NCI-H82 (cell line): ENCODE results near the gene SUMO4.
A peak's percentile ranks its signal among the peaks of the same experiment; 100 is the strongest.

Experiments
- DNase-seq: peaks from one replicate; lab custom pipeline; 2025; lab: John Stamatoyannopoulos, UW

Gene SUMO4

DNA sequence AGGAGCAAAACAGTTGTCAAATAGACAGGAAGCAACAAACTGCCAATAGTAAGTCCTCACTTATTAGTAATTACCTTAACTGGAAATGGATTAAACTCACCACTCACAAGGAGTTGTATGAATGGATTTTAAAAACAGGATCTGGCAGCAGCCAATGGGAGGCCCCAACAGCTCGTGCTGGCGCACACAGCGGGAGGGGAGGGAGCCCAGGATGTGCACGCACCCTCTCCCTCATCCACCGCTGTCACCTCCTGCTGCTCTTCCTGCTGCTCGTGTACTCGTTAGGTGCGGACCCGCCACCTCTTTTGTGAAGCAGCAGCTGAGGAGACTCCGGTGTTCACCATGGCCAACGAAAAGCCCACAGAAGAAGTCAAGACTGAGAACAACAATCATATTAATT lies at the start of gene SUMO4:
Gene SUMO4 (plus strand): TSS at position 213 of the 400 bp plus-strand sequence. CDS start 130 bp downstream, at position 343.
- no peak for DNase-seq

DNA sequence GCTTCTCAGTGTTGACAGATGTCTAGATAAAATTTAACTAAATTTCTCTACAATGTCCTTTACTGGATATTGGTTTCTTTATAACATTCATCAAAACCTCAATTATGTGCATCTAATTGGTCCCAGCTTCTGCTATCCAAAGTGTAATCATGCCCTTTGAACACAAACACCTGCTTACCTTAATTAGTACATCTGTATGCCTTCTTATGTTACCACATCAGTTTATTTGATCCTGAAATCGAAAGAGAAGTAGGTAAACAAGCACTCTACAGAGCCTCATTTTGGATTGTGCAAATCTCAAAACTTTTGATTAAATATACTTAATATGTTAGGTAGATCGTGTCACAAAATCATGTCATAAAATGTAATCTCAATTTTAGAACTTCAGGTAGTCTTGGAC lies 46.1 kb upstream of the SUMO4 start:
- DNase-seq: no peak

DNA sequence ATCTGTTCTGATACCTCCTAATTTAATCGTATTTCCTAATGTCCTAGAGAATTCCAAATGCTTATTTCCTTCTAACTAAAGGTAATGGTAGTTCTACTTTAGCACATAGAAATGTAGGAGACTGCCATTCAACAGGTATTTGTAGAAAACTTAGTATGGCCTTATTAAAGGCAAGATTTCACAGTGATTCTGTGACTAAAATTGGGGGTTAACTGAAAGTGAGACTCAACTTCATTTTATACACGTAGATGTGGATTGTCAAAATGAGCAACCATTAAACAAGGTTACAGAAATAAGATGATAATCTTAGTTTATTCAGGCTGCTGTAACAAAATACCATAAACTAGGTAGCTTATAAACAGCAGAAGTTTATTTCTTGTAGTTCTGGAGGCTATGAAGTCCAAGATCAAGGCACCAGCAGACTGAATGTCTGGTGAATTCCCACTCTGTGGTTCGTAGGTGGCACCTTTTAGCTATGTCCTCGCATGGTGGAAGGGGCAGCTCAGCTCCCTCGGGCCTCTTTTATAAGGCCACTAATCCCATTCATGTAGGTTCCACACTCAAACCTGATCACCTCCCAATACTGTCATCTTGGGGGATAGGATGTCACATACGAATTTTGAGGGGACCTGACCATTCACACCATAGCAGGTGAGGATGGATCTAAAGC lies 43.8 kb upstream of the SUMO4 start:
- DNase-seq: no peak

DNA sequence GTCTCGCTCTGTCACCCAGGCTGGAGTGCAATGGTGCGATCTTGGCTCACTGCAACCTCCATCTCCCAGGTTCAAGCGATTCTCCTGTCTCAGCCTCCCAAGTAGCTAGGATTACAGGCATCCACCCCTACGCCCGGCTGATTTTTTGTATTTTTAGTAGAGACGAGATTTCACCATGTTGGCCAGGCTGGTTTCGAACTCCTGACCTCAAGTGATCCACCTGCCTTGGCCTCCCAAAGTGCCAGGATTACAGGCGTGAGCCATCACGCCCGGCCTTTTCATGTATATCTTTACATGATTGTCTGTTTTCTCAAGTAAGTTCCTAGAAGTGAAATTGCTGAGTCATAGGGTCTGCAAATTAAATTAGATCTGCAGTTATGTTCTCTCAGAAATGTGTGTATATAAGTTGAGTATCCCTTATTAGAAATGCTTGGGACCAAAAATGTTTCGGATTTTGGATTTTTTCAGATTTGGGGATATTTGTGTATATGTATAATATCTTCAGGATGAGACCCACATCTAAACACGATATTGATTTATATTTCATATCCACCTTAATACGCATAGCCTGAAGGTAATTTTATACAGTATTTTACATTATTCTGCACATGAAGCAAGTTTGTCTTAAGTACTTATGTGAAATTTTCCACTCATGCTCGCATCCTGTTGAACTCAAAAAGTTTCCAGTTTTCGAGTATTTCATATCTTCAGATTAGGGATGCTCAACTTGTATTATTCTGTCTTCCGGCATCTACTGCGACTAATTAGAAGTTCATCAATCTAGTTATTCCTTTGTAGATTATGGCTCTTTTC lies 42.1 kb upstream of the SUMO4 start:
- DNase-seq: no peak

DNA sequence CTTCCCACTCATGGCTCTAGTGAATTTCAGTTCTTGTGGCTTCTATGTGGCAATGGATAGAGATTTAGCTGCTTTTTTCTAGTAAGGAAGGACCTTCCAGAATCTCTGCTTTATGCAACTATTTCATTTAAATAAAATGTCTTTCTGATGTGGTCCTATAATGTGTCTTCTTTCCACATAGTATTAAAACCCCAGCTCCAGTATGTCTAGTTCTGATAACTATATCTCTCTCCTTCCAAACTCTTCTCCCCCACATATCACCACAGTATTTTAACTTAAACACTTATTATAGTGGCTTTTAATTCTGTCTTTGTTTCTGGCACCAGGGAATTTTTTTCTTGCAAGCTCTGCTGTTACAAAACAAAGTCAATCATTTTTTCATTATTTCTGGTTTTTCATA lies 40.6 kb upstream of the SUMO4 start:
- no peak for DNase-seq

DNA sequence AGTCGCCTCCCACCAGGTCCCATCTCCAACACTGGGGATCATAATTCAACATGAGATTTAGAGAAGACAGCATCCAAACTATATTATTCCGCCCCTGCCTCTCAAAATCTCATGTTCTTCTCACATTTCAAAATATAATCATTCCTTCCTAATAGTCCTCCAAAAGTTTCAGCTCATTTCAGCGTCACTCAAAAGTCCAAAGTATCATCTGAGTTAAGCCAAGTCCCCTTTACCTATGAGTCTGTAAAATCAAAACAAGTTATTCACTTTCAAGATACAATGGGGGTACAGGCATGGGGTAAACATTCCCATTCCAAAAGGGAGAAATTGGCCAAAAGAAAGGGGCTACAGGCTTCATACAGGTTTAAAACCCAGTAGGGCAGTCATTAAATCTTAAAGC lies 39.5 kb upstream of the SUMO4 start:
- DNase-seq: no peak

DNA sequence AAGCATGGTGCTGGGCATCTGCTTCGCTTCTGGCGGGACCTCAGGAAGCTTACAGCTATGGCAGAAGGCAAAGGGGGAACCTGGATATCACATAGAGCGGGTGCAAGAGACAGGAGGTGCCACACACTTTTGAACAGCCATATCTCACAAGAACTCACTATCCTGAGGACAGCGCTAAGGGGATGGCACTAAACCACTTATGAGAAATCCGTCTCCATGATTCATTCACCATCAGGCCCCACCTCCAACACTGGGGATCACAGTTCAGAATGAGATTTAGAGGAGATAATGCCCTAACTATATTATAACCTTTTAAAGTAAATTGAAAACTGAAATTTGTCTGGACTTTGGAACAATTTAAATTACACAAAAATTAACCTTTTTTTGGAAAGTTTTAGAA lies 37.8 kb upstream of the SUMO4 start:
- DNase-seq: peak; percentile 55

DNA sequence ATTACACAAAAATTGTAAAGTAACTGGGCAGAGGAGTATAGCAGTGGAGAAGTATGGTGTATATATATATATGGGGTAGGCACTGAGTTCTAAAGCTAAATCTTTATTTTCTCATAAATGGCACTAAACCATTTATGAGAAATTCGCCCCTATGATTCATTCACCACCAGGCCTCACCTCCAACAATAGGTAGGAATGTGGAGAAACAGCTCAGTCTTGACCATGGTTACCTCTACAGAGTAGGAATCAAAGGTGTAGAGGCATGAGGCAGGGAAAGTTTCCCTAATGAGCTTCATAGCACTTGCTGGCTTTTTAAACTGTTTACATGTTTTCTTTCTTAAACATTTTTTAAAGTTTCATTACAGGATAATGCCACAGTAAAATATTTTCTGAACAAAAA lies 36.9 kb upstream of the SUMO4 start:
- DNase-seq: no peak

DNA sequence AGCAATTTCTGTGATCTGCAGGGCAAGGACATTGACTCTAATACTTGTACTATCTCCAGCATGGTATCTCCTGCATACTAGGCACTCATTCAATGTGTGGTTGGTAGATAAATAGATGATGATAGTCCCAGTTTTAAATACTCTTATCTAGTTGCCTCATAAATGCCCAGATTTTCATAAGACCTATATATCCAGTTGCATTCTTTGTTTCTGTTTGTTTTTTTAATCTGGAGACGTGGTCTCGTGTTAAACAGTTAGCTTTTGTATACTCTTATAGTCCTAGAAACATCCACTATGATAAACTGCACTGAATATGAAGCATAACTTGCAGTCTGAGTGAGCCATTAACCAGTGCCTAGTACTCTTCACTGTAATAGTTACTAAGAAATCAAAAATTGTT lies 35.5 kb upstream of the SUMO4 start:
- no peak for DNase-seq

DNA sequence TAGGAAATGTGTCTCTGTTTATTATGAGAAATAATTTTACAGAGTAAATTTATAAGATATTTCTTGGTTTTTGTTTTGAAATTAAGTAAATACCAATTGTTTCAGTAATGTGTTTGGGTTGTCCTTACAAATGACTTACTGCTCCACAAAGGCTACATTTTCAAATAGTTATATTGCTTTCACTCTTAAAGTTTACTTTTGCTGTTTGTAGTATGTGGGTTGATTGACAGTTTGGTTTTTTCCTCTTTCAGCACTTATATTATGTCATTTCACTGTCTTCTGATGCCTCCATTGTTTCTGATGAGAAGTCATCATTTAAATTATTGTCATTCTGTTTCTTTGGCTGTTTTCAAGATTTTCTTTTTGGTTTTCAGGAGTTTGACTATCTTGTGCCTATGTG lies 34.9 kb upstream of the SUMO4 start:
- no peak for DNase-seq

DNA sequence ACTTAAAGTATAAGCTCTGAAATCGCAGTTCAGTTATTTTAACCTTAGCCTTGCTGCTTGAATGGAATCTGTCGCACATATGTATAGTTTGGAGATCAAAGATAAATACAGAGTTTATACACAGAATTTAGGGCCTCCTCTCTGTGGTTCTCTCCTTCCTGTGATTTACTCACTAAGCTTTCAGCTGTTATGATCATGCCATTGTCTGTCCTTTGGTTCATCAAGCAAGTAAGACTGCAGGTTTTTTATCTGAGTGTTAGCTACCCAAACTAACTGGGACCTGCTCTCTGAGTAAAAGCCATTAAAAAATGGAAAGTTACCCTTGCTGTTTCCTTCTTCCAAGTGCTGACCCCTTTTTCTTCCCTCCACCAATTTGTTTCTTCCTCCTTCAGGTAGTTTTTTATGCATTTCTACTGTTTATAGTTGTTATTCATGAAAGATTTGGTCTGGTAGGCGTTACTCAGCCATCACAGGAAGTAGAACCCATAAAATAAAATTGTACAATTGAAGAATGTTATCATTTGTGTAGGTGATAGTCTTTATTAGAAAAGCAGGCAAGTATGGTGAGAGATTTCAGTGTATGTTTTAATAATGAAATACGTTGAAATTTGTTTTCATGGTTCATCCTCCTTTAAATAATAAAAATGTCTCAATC lies 33.7 kb upstream of the SUMO4 start:
- no peak for DNase-seq

DNA sequence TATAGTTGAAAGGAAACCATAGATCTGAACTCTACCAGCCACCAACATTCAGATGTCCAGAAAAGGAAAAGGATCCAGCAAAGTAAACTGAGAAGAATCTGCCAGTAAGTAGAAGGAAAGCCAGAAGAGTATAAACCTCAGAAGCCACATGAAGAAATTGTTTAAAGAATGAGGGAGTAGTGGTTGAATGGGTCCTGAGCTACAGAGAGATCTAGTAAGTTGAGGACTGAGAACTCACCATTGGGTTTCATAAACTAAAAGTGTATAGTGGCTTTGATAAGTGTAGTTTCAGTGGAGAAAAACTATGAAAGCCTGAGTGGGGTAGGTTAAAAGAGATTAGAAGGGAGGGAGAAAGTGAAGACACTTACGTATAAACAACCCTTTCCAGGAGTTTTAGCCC lies 32.0 kb upstream of the SUMO4 start:
- no peak for DNase-seq

DNA sequence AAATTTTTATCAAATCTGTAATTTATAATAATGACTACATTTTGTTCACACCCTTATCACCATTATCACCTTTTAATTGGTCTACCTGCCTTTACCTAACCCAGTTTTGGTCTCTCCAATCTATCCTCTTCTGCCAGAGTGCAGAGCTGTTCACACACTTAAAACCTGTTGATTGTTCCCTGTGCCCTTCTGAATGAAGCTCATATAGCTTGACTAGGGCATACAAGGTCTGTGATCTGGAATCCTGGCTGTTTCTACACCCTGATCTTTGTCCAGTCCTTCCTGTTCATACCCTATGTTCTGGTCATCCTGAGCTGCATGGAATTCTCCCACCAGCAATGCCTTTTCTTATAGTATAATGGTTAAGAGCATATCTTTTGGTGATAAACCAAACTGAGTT lies 28.9 kb upstream of the SUMO4 start:
- no peak for DNase-seq

DNA sequence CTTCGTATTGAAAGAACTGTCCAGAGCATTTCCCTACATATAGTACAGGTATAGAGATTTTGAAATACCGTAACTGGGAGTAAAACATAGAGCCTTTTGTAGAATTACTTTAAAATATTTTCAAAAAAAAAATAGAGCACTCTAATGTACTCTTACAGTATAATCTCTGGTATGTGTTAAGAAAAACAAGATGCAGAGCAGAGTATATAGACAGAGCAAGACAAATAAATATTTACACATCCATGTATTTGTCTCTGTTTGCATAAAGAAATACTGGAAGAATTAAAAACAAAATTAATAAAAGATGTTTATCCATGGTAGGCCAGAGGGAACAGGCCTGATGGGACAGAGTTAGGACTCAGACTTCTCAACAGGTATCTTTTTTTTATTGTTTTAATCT lies 28.0 kb upstream of the SUMO4 start:
- no peak for DNase-seq

DNA sequence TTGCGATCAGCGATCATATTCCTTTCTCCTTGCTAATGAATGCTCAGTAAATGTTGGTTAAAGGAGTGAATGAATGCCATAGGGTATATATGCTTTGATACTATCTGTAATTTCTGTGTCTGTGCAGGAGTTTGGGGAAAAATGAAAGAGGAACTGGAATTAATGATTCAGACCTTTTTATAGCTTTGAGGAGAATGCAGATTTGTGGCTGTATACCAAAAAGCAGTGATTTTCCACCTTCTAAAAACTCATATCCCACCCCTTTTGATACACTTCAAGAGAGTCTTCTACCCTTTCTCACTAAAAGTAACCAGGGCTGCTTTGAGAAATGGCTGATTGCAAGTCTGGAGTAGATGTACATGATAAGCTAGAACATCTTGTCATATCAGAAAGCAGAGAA lies 26.6 kb upstream of the SUMO4 start:
- no peak for DNase-seq

DNA sequence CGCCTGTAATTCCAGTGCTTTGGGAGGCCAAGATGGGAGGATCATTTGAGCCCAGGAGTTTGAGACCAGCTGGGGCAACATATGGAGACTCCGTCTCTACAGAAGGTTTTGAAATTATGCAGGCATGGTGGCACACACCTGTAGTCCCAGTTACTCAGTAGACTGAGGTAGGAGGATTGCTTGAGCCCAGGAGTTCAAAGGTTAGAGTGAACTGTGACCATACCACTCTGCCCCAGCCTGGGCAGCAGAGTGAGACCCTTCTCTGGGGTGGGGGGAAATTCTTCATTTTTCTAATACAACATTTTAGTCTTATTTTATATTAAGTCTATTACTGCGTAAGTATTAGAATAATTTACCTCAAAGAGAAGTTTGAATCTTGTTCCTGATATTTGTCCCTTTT lies 20.1 kb upstream of the SUMO4 start:
- DNase-seq: no peak

DNA sequence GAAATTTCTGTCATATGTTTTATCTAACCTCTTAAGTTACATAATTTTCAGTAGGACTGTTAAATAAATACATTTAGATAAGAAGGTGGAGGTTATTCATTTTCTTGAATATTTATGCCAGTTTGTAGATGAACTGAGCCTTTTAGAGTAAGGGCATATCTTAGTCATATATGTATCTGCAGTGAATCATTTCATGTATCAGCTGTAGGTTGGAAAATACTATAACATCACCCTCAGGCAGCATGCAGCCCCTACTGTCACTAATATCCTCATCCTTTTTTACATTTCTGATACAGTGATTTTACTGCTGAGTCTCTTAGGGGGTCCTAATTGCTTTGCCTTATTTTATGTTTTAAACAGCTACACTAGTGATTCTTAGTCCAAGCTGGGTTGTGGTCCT lies 19.5 kb upstream of the SUMO4 start:
- no peak for DNase-seq

DNA sequence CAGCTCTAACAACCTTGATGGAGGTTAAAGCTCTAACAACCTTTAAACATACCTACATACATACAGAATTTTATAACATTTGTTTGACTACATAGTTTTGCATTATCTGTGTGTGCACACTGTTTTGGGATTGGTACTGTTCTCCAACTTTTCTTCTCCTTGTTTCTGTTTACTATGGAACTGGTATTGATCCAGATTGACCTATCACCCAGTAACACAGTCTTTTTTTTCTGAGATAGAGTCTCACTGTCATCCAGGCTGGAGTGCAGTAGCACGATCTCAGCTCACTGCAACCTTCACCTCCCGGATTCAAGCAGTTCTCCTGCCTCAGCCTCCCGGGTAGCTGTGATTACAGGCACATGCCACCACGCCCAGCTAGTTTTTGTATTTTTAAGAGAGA lies 16.7 kb upstream of the SUMO4 start:
- no peak for DNase-seq

DNA sequence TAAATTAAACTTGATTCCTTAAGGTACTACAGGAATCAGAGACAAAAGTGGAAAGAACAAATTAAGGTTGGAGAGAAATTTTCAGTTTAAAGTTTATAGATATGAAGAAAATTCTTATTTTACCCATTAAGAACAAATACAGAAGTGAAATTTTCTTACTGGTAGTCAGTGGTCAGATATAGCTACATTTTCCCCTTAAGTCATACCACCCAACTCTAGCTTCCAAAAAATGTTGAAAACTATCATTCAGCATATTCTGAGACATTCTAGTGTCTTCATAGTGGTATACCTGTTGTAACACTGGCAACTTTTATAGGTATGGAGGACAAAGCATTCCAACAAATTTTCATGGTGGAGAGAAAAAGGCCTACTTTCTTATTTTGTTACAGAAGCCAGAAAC lies 15.6 kb upstream of the SUMO4 start:
- no peak for DNase-seq

DNA sequence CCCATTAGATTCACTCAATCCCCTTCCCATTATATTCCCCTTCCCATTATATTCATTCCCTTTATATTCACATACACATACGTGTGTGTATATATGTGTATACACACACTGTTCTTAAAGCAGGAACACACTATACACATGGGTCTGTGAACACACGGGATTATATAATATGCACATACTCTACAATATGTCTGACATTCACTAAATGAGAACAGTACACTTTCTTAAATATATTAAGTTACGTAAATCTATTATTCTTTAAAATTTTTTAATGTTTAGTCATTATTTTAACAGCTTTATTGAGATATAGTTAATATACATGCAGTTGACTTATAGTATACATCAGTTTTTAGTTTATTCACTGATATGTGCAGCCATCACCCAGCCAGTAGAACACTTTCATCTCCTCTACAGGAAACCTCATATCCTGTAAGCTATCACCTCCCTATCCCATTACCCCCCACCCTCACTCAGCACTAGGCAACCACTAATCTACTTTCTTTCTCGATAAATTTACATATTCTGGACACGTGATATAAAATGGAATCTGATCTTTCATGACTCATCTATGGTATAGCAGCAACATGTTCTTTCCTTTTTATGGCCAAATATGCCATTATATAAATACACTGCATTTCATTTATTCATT lies 13.9 kb upstream of the SUMO4 start:
- DNase-seq: no peak

DNA sequence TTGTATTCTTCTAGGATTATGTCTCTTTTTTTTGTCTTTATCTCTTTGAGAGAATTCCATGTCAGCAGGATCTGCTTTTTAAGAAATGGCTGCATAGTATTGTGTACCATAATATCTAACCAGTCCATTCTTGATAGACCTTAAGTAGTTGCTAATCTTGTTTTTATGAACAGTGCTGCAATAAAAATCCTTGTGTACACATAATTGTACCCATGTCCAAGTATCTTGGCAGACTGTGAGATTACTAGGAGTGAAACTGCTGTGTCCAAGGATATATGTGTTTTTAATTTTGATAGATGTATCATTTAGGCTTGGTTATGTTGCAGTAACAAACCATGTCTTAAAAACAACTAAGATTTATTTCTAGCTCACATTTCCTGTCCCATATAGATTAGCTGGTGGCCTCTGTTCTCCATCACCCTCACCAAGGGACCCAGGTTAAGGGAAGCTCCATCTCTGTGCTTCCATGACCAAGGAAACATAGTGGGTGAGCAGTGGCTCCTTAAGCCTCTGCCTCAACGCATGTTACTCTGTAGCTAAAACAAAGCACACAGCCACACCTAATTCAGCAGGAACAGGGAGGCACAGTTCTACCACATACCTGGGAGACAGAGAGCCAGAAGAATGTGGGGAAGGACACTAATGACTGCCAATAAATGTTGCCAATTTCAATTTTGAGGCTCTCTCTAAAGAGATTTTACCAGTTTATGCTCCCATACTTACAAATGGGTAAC lies 12.1 kb upstream of the SUMO4 start:
- DNase-seq: no peak
